Right lobe of liver (tissue), 6 donors: Measurements from ENCODE around the gene COX19. TPM values are rescaled to one million over a fixed set of nuclear protein-coding genes. Genes with fewer than 3 reads are reported as not detected.

Experiments
- ATAC-seq, 4 donors: fragments of 200-7000 bp; cut with Tn5 transposase; one replicate each; pipeline ENCODE4 v1.9.1; 2020; ENCODE audit warnings: mild to moderate bottlenecking in 4 of 4, moderate library complexity in 4 of 4
- DNase-seq, 3 donors: peaks; one replicate each; pipeline ENCODE4 v3.0.0-alpha.2; 2020
- H3K27ac ChIP-seq, 3 donors: fragments of 200-600 bp; one replicate each; pipeline ENCODE4 v1.8.0; 2022
- H3K27me3 ChIP-seq, 2 donors: fragments of 200-600 bp; one replicate each; pipeline ENCODE4 v1.8.0; 2022
- H3K36me3 ChIP-seq, 4 donors: fragments of 200-600 bp; sonication (generic) in 1 of 4; one replicate each; pipeline versions ENCODE4 v1.5.1 to v1.8.0; 2017 to 2022; ENCODE audit warnings: control low read depth in 1 of 4
- H3K4me1 ChIP-seq, 4 donors: fragments of 200-600 bp; sonication (generic) in 1 of 4; one replicate each; pipeline versions ENCODE4 v1.5.1 to v1.8.0; 2017 to 2022; ENCODE audit warnings: control low read depth in 1 of 4
- H3K4me3 ChIP-seq, 3 donors: fragments of 200-600 bp; one replicate each; pipeline ENCODE4 v1.8.0; 2022
- H3K9me3 ChIP-seq, 4 donors: fragments of 200-600 bp; sonication (generic) in 1 of 4; one replicate each; pipeline versions ENCODE4 v1.5.1 to v1.8.0; 2017 to 2022; ENCODE audit warnings: control low read depth in 1 of 4
- CTCF ChIP-seq, 4 donors: fragments of 200-600 bp in 3 of 4; fragments of 450-650 bp in 1 of 4; IDR thresholded peaks; one replicate each; pipeline versions ENCODE4 v1.5.1 to v1.8.0; 2016 to 2022; ENCODE audit warnings: antibody characterized with exemption in 4 of 4, mild to moderate bottlenecking in 2 of 4
- POLR2A ChIP-seq: fragments of 450-650 bp; IDR thresholded peaks from one replicate; pipeline ENCODE4 v1.6.1; 2017; ENCODE audit warnings: antibody characterized with exemption, mild to moderate bottlenecking
- WGBS: methylation state at CpG from one replicate; pipeline ENCODE4 v1.1.6; 2018; ENCODE audit warnings: low coverage, low lambda C conversion rate; ENCODE audit not compliant: insufficient coverage; ENCODE audit errors: missing lambda C conversion rate; 5-methylcytosine and 5-hydroxymethylcytosine counted together
- intact Hi-C, 2 donors: fragments of 100-400 bp; cut with DNase I; formaldehyde crosslinking; loops; one replicate each; pipeline versions ENCODE4 v1.11.2 to v1.14.1; 2022
- total RNA-seq, 6 experiments: library from RNA; depleted of rRNA in 2 of 6; stranded (reverse); fragments of >200 nt in 2 of 6; fragmentation: NEBNext Ultra II Directional in 3 of 6; extraction: Animal tissue kit (Norgen Biotek cat#: 25700) in 3 of 6; gene quantifications; one replicate each; pipeline versions ENCODE4 v1.1.0 to v1.2.4, GENCODE V29; 2016 to 2023
- donor health status: DM: no; HTN: yes; CAD: no.
- donor health status: DM: no; HTN: no; CAD: no.
- donor health status: DM: no; HTN: no; CAD: no.
- donor health status: DM: no; HTN: yes; CAD: no.
- donor health status: DM: no; HTN: yes; CAD: no.

COX19 gene
- total RNA-seq, 6 experiments from 2014 or later = 3.2 to 6.5 (median 4.0) TPM

GRCh38 chr7:979886-980571 is 4.7 kb upstream of the COX19 start:
- TF ChIP-seq POLR2A (no peak), CTCF (IDR thresholded peaks at IDR 0.05) (no peak)
- no peak for DNase-seq
- peaks cover 0 to 21% (median 6%) of the 10 kb centered on the region in 4 donors for H3K4me1 ChIP-seq
- H3K27me3 ChIP-seq = no peaks in the 10 kb centered on the region
- H3K4me3 ChIP-seq = no peak overlapping the region
- 66% methylated on average over 8 of the region's 15 CpGs for whole genome bisulfite sequencing
- no peaks in the 10 kb centered on the region for H3K9me3 ChIP-seq
- H3K36me3 ChIP-seq = no peaks in the 10 kb centered on the region
- no peak for ATAC-seq
- no peak overlapping the region for H3K27ac ChIP-seq
- intact Hi-C loops = no loop called here

- Histone ChIP-seq H3K9me3 (no peaks in the 10 kb centered on the region), H3K4me1 (peaks cover 0 to 24% (median 6%) of the 10 kb centered on the region in 4 donors), H3K27me3 (no peaks in the 10 kb centered on the region), H3K27ac (no peak overlapping the region), H3K4me3 (no peak overlapping the region), H3K36me3 (no peaks in the 10 kb centered on the region)
- intact Hi-C loops = no loop called here
- TF ChIP-seq POLR2A (no peak), CTCF (IDR thresholded peaks at IDR 0.05) (no peak)
- no peak for ATAC-seq
- no peak for DNase-seq
- 86% methylated on average over 16 of the region's 16 CpGs for whole genome bisulfite sequencing
Measured at GRCh38 chr7:979151-979550, 3.8 kb upstream of the COX19 start.

GRCh38 chr7:978416-979091 is 3.2 kb upstream of the COX19 start:
- H3K4me3 ChIP-seq = no peak overlapping the region
- no peak for ATAC-seq
- H3K4me1 ChIP-seq = peaks cover 0 to 30% (median 8%) of the 10 kb centered on the region in 4 donors
- DNase-seq = no peak
- no peaks in the 10 kb centered on the region for H3K36me3 ChIP-seq
- H3K27ac ChIP-seq = peak overlapping the region in 1 of 3 donors; percentile 60
- intact Hi-C loops = no loop called here
- H3K9me3 ChIP-seq = no peaks in the 10 kb centered on the region
- no peaks in the 10 kb centered on the region for H3K27me3 ChIP-seq
- TF ChIP-seq CTCF (IDR thresholded peaks at IDR 0.05) = no peak
- TF ChIP-seq POLR2A = no peak
- 91% methylated on average over 4 of the region's 24 CpGs for WGBS

- Histone ChIP-seq H3K4me1 (peaks cover 0 to 35% (median 10%) of the 10 kb centered on the region in 4 donors), H3K36me3 (peaks cover 0 to 3% (median 0%) of the 10 kb centered on the region in 4 donors), H3K27ac (peak overlapping the region in 2 of 3 donors; percentile 60 to 73), H3K9me3 (no peaks in the 10 kb centered on the region), H3K4me3 (no peak overlapping the region), H3K27me3 (no peaks in the 10 kb centered on the region)
- DNase-seq (no peak), ATAC-seq (no peak)
- WGBS = 57% methylated on average over 7 of the region's 7 CpGs
- TF ChIP-seq CTCF (IDR thresholded peaks at IDR 0.05) (no peak), POLR2A (no peak)
- intact Hi-C loops = no loop called here
Measured at GRCh38 chr7:978049-978346, 2.6 kb upstream of the COX19 start.
